Fibroblast of lung (primary cell): ENCODE results near the gene KCNQ1OT1.

ENCODE experiments used
- CTCF ChIP-seq, 2 donors: IDR thresholded peaks in 1 of 2; conservative IDR thresholded peaks in 1 of 2; 1 replicate in 1 of 2; 2 replicates in 1 of 2; pipeline ENCODE4 v1.5.1; 2011 to 2012; ENCODE audit warnings: low read length in 2 of 2, control low read depth in 1 of 2, inconsistent platforms in 1 of 2, low read depth in 1 of 2, mild to moderate bottlenecking in 1 of 2
- EZH2 ChIP-seq: IDR thresholded peaks from 2 replicates; pipeline ENCODE4 v1.5.1; 2012; ENCODE audit warnings: low read length, control low read depth, mild to moderate bottlenecking; ENCODE audit errors: missing control alignments

- no peak for TF ChIP-seq CTCF (conservative IDR thresholded peaks at IDR 0.05 in 1 of 2, IDR thresholded peaks at IDR 0.05 in 1 of 2; ENCODE audit: low read depth in 1 of 2, low read length in 2 of 2)
- TF ChIP-seq EZH2 = no peak
Measured at GRCh38 chr11:2707736-2708135, 7.9 kb upstream of the KCNQ1OT1 start.
